HG02610 (cell line): Measurements from ENCODE around the gene PTGFR.

Experiments used
- ATAC-seq: cut with Tn5 transposase; IDR thresholded peaks from one replicate; pipeline ENCODE4 v1.9.1; 2021; ENCODE audit warnings: mild to moderate bottlenecking, moderate library complexity; ENCODE audit not compliant: unreplicated experiment

The PTGFR gene

GRCh38 chr1:78519446-78519845, 28.7 kb downstream of the PTGFR start:
- no peak for ATAC-seq

- ATAC-seq: no peak
Measured at GRCh38 chr1:78520216-78520615, 29.4 kb downstream of the PTGFR start.

GRCh38 chr1:78520843-78521242, 30.1 kb downstream of the PTGFR start:
- ATAC-seq: no peak

- no peak for ATAC-seq
Measured at GRCh38 chr1:78522136-78522535, 31.4 kb downstream of the PTGFR start.

GRCh38 chr1:78526496-78526895, 35.7 kb downstream of the PTGFR start:
- no peak for ATAC-seq

- ATAC-seq: no peak
Measured at GRCh38 chr1:78527706-78528105, 36.9 kb downstream of the PTGFR start.

GRCh38 chr1:78533527-78533926, 42.8 kb downstream of the PTGFR start:
- no peak for ATAC-seq

- no peak for ATAC-seq
Measured at GRCh38 chr1:78535286-78535685, 44.5 kb downstream of the PTGFR start.

GRCh38 chr1:78536427-78536826, 45.7 kb downstream of the PTGFR start:
- ATAC-seq: no peak

- ATAC-seq: no peak
Measured at GRCh38 chr1:78540048-78540447, 49.3 kb downstream of the PTGFR start.

- no peak for ATAC-seq
Measured at GRCh38 chr1:78541479-78541878, 50.7 kb downstream of the PTGFR start.

- ATAC-seq: no peak
Measured at GRCh38 chr1:78543941-78544643, 53.3 kb downstream of the PTGFR start.

GRCh38 chr1:78547081-78547480, 56.3 kb downstream of the PTGFR start:
- ATAC-seq: no peak

- no peak for ATAC-seq
Measured at GRCh38 chr1:78549331-78549730, 58.6 kb downstream of the PTGFR start.

- ATAC-seq: no peak
Measured at GRCh38 chr1:78549891-78550290, 59.1 kb downstream of the PTGFR start.

GRCh38 chr1:78553859-78554258, 63.1 kb downstream of the PTGFR start:
- ATAC-seq: no peak

GRCh38 chr1:78554840-78555239, 64.1 kb downstream of the PTGFR start:
- ATAC-seq: no peak

- ATAC-seq: peak; percentile 80
Measured at GRCh38 chr1:78559680-78560079, 68.9 kb downstream of the PTGFR start.

GRCh38 chr1:78560811-78561210, 70.0 kb downstream of the PTGFR start:
- no peak for ATAC-seq

- ATAC-seq: no peak
Measured at GRCh38 chr1:78561856-78562255, 71.1 kb downstream of the PTGFR start.

GRCh38 chr1:78565393-78565792, 74.6 kb downstream of the PTGFR start:
- ATAC-seq: no peak

- ATAC-seq: no peak
Measured at GRCh38 chr1:78570539-78570938, 79.8 kb downstream of the PTGFR start.
